Osteoblast (primary cell): ENCODE measurements around the gene SDF4. TPM values are rescaled to one million over a fixed set of nuclear protein-coding genes. Genes with fewer than 3 reads are reported as not detected.

Experiments used
- DNase-seq: peaks from one replicate; pipeline ENCODE4 v3.0.0; 2011; ENCODE audit warnings: low spot score, mixed read lengths; ENCODE audit not compliant: insufficient read length; ENCODE audit errors: missing footprints
- H2AFZ ChIP-seq: 2 replicates; pipeline ENCODE4 v1.6.0; 2011; ENCODE audit warnings: mild to moderate bottlenecking, low read length
- H3K27ac ChIP-seq: 2 replicates; pipeline ENCODE4 v1.5.1; 2011; ENCODE audit warnings: mild to moderate bottlenecking, low read depth, low read length, moderate library complexity
- H3K27me3 ChIP-seq: 2 replicates; pipeline ENCODE4 v1.6.0; 2012; ENCODE audit warnings: mild to moderate bottlenecking, control low read depth, inconsistent platforms, low read length, moderate library complexity; ENCODE audit not compliant: insufficient read depth
- H3K36me3 ChIP-seq: 2 replicates; pipeline ENCODE4 v1.5.1; 2011; ENCODE audit warnings: mild to moderate bottlenecking, low read length, control low read depth, moderate library complexity; ENCODE audit not compliant: insufficient read depth
- H3K4me1 ChIP-seq: 2 replicates; pipeline ENCODE4 v1.5.1; 2011; ENCODE audit warnings: mild to moderate bottlenecking, low read length, control low read depth, moderate library complexity; ENCODE audit not compliant: insufficient read depth
- H3K4me2 ChIP-seq: 2 replicates; pipeline ENCODE4 v1.6.0; 2011; ENCODE audit warnings: mild to moderate bottlenecking, low read length; ENCODE audit not compliant: insufficient read depth
- H3K4me3 ChIP-seq: fragments of 200-600 bp; sonication (generic); 3 replicates; pipeline ENCODE4 v1.5.1; 2012; ENCODE audit warnings: mild to moderate bottlenecking, low read length, inconsistent platforms; ENCODE audit not compliant: insufficient read depth
- H3K79me2 ChIP-seq: 2 replicates; pipeline ENCODE4 v1.6.0; 2012; ENCODE audit warnings: mild to moderate bottlenecking, low read length, control low read depth, inconsistent platforms; ENCODE audit not compliant: insufficient read depth
- H3K9me3 ChIP-seq: 2 replicates; pipeline ENCODE4 v1.5.1; 2011; ENCODE audit warnings: low read depth, low read length, control low read depth
- H4K20me1 ChIP-seq: 2 replicates; pipeline ENCODE4 v1.6.0; 2012; ENCODE audit warnings: mild to moderate bottlenecking, low read length, control low read depth; ENCODE audit not compliant: insufficient read depth
- CTCF ChIP-seq: IDR thresholded peaks from 2 replicates; pipeline ENCODE4 v1.5.1; 2011; ENCODE audit warnings: mild to moderate bottlenecking, low read depth, low read length, moderate library complexity; ENCODE audit errors: extremely low read depth
- total RNA-seq: library from RNA; depleted of rRNA; stranded (reverse); fragments of >200 nt; gene quantifications from 2 replicates; pipeline ENCODE4 v1.2.3, GENCODE V29; 2012

The SDF4 gene
- total RNA-seq, 1 donor = 151 TPM

- H4K20me1 ChIP-seq = peaks cover 3% of the 10 kb centered on the region
- no peak overlapping the region for H3K27ac ChIP-seq
- H3K4me1 ChIP-seq = no peaks in the 10 kb centered on the region
- no peak for TF ChIP-seq CTCF
- no peaks in the 10 kb centered on the region for H3K9me3 ChIP-seq
- H3K4me2 ChIP-seq = no peak overlapping the region
- no peaks in the 10 kb centered on the region for H3K36me3 ChIP-seq
- peaks cover 25% of the 10 kb centered on the region for H3K27me3 ChIP-seq
- DNase-seq = peak; percentile 95
- no peak overlapping the region for H2AFZ ChIP-seq
- H3K79me2 ChIP-seq = no peaks in the 10 kb centered on the region
- H3K4me3 ChIP-seq = no peak overlapping the region
Observed at GRCh38 chr1:1240822-1241587, 9.2 kb upstream of the SDF4 start.

- Histone ChIP-seq H3K27ac (no peak overlapping the region), H2AFZ (no peak overlapping the region), H3K4me3 (no peak overlapping the region), H3K79me2 (no peaks in the 10 kb centered on the region), H3K4me2 (no peak overlapping the region), H3K27me3 (peaks cover 25% of the 10 kb centered on the region), H3K4me1 (no peaks in the 10 kb centered on the region), H4K20me1 (peaks cover 5% of the 10 kb centered on the region), H3K36me3 (no peaks in the 10 kb centered on the region), H3K9me3 (no peaks in the 10 kb centered on the region)
- no peak for TF ChIP-seq CTCF
- peak; percentile 91 for DNase-seq
Observed at GRCh38 chr1:1240348-1240732, 8.5 kb upstream of the SDF4 start.

GRCh38 chr1:1239614-1240347 lies 8.0 kb upstream of the SDF4 start:
- H4K20me1 ChIP-seq = peaks cover 7% of the 10 kb centered on the region

More at GRCh38 chr1:1239614-1240347, 8.0 kb upstream of the SDF4 start:
- peaks cover 25% of the 10 kb centered on the region for H3K27me3 ChIP-seq
- H3K9me3 ChIP-seq = no peaks in the 10 kb centered on the region
- H3K4me1 ChIP-seq = no peaks in the 10 kb centered on the region
- no peak for TF ChIP-seq CTCF
- no peaks in the 10 kb centered on the region for H3K79me2 ChIP-seq
- no peak overlapping the region for H3K4me3 ChIP-seq
- no peaks in the 10 kb centered on the region for H3K36me3 ChIP-seq
- H3K4me2 ChIP-seq = no peak overlapping the region
- H3K27ac ChIP-seq = no peak overlapping the region
- peak; percentile 96 for DNase-seq
- no peak overlapping the region for H2AFZ ChIP-seq
